GM23338 (cell line): ENCODE measurements around the gene KCNA1. TPM values are rescaled to one million over a fixed set of nuclear protein-coding genes. Genes with fewer than 3 reads are reported as not detected.

ENCODE experiments used
- ATAC-seq: fragments of 200-7000 bp; cut with Tn5 transposase; 3 replicates; pipeline ENCODE4 v1.9.1; 2020
- DNase-seq: peaks from one replicate; pipeline ENCODE4 v3.0.0-alpha.2; 2015; ENCODE audit warnings: low spot score
- H2AFZ ChIP-seq: fragments of 200-600 bp; sonication (generic); 2 replicates; pipeline ENCODE4 v1.8.0; 2016; ENCODE audit warnings: antibody characterized with exemption, mild to moderate bottlenecking, moderate library complexity
- H3F3A ChIP-seq: fragments of 200-600 bp; sonication (generic); replicated peaks from 2 replicates; pipeline ENCODE4 v1.8.0; 2017; ENCODE audit warnings: antibody characterized with exemption, mixed run types, low read depth
- H3K27ac ChIP-seq: fragments of 200-600 bp; sonication (generic); 2 replicates; pipeline ENCODE4 v1.6.1; 2016; ENCODE audit warnings: low read depth
- H3K27me3 ChIP-seq: fragments of 200-600 bp; sonication (generic); 2 replicates; pipeline ENCODE4 v1.8.0; 2016; ENCODE audit warnings: mild to moderate bottlenecking, mixed run types, moderate library complexity; ENCODE audit not compliant: insufficient read depth
- H3K36me3 ChIP-seq: fragments of 200-600 bp; sonication (generic); 2 replicates; pipeline ENCODE4 v1.8.0; 2016; ENCODE audit warnings: mild to moderate bottlenecking; ENCODE audit not compliant: insufficient read depth
- H3K4me1 ChIP-seq: fragments of 200-600 bp; sonication (generic); 2 replicates; pipeline ENCODE4 v1.8.0; 2016; ENCODE audit warnings: mild to moderate bottlenecking, moderate library complexity; ENCODE audit not compliant: insufficient read depth
- H3K4me2 ChIP-seq: fragments of 200-600 bp; sonication (generic); 2 replicates; pipeline ENCODE4 v1.7.1; 2017; ENCODE audit warnings: mixed run types
- H3K4me3 ChIP-seq: fragments of 200-600 bp; sonication (generic); 2 replicates; pipeline ENCODE4 v1.6.1; 2016; ENCODE audit warnings: mixed run types
- H3K79me2 ChIP-seq: fragments of 200-600 bp; sonication (generic); replicated peaks from 2 replicates; pipeline ENCODE4 v1.8.0; 2017; ENCODE audit warnings: mild to moderate bottlenecking; ENCODE audit not compliant: insufficient read depth
- H3K9me2 ChIP-seq: fragments of 200-600 bp; sonication (generic); 2 replicates; pipeline ENCODE4 v1.8.0; 2017; ENCODE audit not compliant: insufficient read depth
- H4K20me1 ChIP-seq: fragments of 200-600 bp; sonication (generic); replicated peaks from 2 replicates; pipeline ENCODE4 v1.8.0; 2017; ENCODE audit warnings: mild to moderate bottlenecking; ENCODE audit not compliant: insufficient read depth
- H3K27ac Mint-ChIP-seq: 2 replicates; pipeline ENCODE4 v1.8.0; 2020; ENCODE audit warnings: inconsistent platforms, mild to moderate bottlenecking, moderate library complexity, mixed read lengths
- H3K27me3 Mint-ChIP-seq: 3 replicates; pipeline ENCODE4 v1.8.0; 2022; ENCODE audit warnings: low read depth, mild to moderate bottlenecking, moderate library complexity, mixed read lengths, inconsistent platforms; ENCODE audit not compliant: insufficient read depth, poor library complexity
- H3K36me3 Mint-ChIP-seq: 3 replicates; pipeline ENCODE4 v1.8.0; 2021; ENCODE audit warnings: low read depth, mild to moderate bottlenecking, inconsistent platforms, moderate library complexity, mixed read lengths
- H3K4me1 Mint-ChIP-seq: 3 replicates; pipeline ENCODE4 v1.8.0; 2020; ENCODE audit warnings: mild to moderate bottlenecking, inconsistent platforms, mixed read lengths
- H3K4me3 Mint-ChIP-seq: 3 replicates; pipeline ENCODE4 v1.8.0; 2021; ENCODE audit warnings: moderate library complexity, mild to moderate bottlenecking, inconsistent platforms, mixed read lengths
- H3K9me3 Mint-ChIP-seq: 3 replicates; pipeline ENCODE4 v1.8.0; 2020; ENCODE audit warnings: moderate library complexity, mild to moderate bottlenecking, inconsistent platforms, mixed read lengths
- CREB1 ChIP-seq: fragments of 250-450 bp; sonication (Bioruptor Pico); IDR thresholded peaks from 2 replicates; pipeline ENCODE4 v1.5.0; 2020; ENCODE audit warnings: low read depth, mild to moderate bottlenecking, moderate library complexity
- CTCF ChIP-seq, 2 experiments: fragments of 200-600 bp in 1 of 2; sonication (generic) in 1 of 2; conservative IDR thresholded peaks; 2 replicates each; pipeline versions ENCODE4 v1.5.1 to v1.6.1; 2016 to 2017; ENCODE audit warnings: antibody characterized with exemption in 2 of 2, low read depth in 2 of 2, mild to moderate bottlenecking in 2 of 2, moderate library complexity in 1 of 2
- EZH2 ChIP-seq: fragments of 200-600 bp; sonication (generic); IDR thresholded peaks from one replicate; pipeline ENCODE4 v1.8.0; 2017; ENCODE audit warnings: antibody characterized with exemption, mild to moderate bottlenecking, low read depth; ENCODE audit not compliant: unreplicated experiment
- NANOG ChIP-seq: IDR thresholded peaks from 2 replicates; pipeline ENCODE4 v1.6.1; 2016; ENCODE audit warnings: antibody characterized with exemption, borderline replicate concordance
- POLR2AphosphoS5 ChIP-seq: IDR thresholded peaks from 2 replicates; pipeline ENCODE4 v1.6.1; 2016; ENCODE audit warnings: antibody characterized with exemption, low read depth
- STAT1 ChIP-seq: IDR thresholded peaks from one replicate; pipeline ENCODE4 v1.6.1; 2016; ENCODE audit warnings: antibody characterized with exemption; ENCODE audit not compliant: unreplicated experiment
- ZNF114 ChIP-seq: fragments of 250-450 bp; sonication (Bioruptor Pico); IDR thresholded peaks from 2 replicates; pipeline ENCODE4 v1.5.0; 2020; ENCODE audit warnings: mild to moderate bottlenecking, moderate library complexity
- ZNF331 ChIP-seq: fragments of 250-450 bp; sonication (Bioruptor Pico); IDR thresholded peaks from 2 replicates; pipeline ENCODE4 v1.5.0; 2020; ENCODE audit warnings: low read depth, mild to moderate bottlenecking, moderate library complexity
- polyA plus RNA-seq: library from polyadenylated mRNA; unstranded; fragments of >200 nt; fragmentation: Nextera tagmentation; extraction: Ambion mirVana; gene quantifications from 2 replicates; pipeline ENCODE4 v1.2.1, GENCODE V29; 2016
- total RNA-seq: library from RNA; depleted of rRNA; stranded (reverse); fragments of >200 nt; shearing (Covaris generic); gene quantifications from 2 replicates; pipeline ENCODE4 v1.2.3, GENCODE V29; 2014
- TF ChIP-seq, protein P1 (sequence below): IDR thresholded peaks from one replicate; pipeline ENCODE4 v1.6.1; 2018; ENCODE audit warnings: antibody characterized with exemption; ENCODE audit not compliant: unreplicated experiment
- TF ChIP-seq, protein P2 (sequence below): IDR thresholded peaks from 2 replicates; pipeline ENCODE4 v1.6.1; 2016; ENCODE audit warnings: antibody characterized with exemption
- TF ChIP-seq, protein P3 (sequence below): fragments of 250-450 bp; sonication (Bioruptor Pico); IDR thresholded peaks from 2 replicates; pipeline ENCODE4 v1.5.0; 2020; ENCODE audit warnings: mild to moderate bottlenecking, moderate library complexity

KCNA1 gene
- total and polyA plus RNA-seq, 2 experiments from 2014 or later: 0.10 to 1.2 TPM

- TF ChIP-seq, protein P1, sequence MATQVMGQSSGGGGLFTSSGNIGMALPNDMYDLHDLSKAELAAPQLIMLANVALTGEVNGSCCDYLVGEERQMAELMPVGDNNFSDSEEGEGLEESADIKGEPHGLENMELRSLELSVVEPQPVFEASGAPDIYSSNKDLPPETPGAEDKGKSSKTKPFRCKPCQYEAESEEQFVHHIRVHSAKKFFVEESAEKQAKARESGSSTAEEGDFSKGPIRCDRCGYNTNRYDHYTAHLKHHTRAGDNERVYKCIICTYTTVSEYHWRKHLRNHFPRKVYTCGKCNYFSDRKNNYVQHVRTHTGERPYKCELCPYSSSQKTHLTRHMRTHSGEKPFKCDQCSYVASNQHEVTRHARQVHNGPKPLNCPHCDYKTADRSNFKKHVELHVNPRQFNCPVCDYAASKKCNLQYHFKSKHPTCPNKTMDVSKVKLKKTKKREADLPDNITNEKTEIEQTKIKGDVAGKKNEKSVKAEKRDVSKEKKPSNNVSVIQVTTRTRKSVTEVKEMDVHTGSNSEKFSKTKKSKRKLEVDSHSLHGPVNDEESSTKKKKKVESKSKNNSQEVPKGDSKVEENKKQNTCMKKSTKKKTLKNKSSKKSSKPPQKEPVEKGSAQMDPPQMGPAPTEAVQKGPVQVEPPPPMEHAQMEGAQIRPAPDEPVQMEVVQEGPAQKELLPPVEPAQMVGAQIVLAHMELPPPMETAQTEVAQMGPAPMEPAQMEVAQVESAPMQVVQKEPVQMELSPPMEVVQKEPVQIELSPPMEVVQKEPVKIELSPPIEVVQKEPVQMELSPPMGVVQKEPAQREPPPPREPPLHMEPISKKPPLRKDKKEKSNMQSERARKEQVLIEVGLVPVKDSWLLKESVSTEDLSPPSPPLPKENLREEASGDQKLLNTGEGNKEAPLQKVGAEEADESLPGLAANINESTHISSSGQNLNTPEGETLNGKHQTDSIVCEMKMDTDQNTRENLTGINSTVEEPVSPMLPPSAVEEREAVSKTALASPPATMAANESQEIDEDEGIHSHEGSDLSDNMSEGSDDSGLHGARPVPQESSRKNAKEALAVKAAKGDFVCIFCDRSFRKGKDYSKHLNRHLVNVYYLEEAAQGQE: no peak
- no peak for TF ChIP-seq POLR2AphosphoS5
- TF ChIP-seq ZNF331 (CRISPR knock-in tag): no peak
Measured at GRCh38 chr12:4864575-4864974, 45.1 kb upstream of the KCNA1 start (continued).

DNA sequence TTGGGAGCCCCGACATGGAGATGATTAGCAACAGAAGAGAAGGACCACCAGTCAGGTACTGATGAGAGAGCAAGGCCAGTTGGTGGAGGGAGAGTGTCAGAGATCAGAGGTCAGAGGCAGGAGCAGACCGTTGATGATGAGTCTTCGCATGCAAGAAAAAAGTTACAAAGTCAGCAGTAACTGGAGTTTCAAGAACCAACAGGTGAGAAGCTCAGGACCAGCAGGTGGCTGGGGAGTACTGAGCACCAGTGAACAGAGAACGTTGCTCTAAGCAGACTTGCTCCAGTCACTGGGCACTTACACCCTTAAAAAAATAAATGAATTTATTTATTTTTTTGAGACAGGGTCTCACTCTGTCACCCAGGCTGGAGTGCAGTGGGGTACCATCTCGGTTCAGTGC is 44.5 kb upstream of the KCNA1 start:
- H3K4me1 ChIP-seq: no peaks in the 10 kb centered on the region
- Mint-ChIP-seq H3K27me3 (peaks cover 1% of the 10 kb centered on the region), H3K27ac (no peak overlapping the region), H3K4me3 (no peak overlapping the region), H3K4me1 (no peaks in the 10 kb centered on the region), H3K36me3 (no peaks in the 10 kb centered on the region), H3K9me3 (no peaks in the 10 kb centered on the region)
- H3K4me3 ChIP-seq: no peak overlapping the region
- no peak overlapping the region for H3K4me2 ChIP-seq
- H3K9me2 ChIP-seq: 0 out of 2 replicates have a peak, but pooled peaks cover 3% of the 10 kb centered on the region
- H3K27ac ChIP-seq: no peak overlapping the region
- no peaks in the 10 kb centered on the region; the same call in 1 of the 2 replicates for H4K20me1 ChIP-seq
- DNase-seq (no peak), ATAC-seq (no peak)
- no peaks in the 10 kb centered on the region for H3K79me2 ChIP-seq
- H3K27me3 ChIP-seq: no peaks in the 10 kb centered on the region
- no peak overlapping the region for H2AFZ ChIP-seq
- no peaks in the 10 kb centered on the region for H3K36me3 ChIP-seq
- no peaks in the 10 kb centered on the region for H3F3A ChIP-seq
- TF ChIP-seq CREB1 (no peak), CTCF (conservative IDR thresholded peaks at IDR 0.05; ENCODE audit: low read depth in 2 of 2) (no peak), EZH2 (no peak), POLR2AphosphoS5 (no peak), STAT1 (no peak), ZNF114 (no peak), ZNF331 (CRISPR knock-in tag) (no peak), NANOG (no peak)
- TF ChIP-seq, protein P2, sequence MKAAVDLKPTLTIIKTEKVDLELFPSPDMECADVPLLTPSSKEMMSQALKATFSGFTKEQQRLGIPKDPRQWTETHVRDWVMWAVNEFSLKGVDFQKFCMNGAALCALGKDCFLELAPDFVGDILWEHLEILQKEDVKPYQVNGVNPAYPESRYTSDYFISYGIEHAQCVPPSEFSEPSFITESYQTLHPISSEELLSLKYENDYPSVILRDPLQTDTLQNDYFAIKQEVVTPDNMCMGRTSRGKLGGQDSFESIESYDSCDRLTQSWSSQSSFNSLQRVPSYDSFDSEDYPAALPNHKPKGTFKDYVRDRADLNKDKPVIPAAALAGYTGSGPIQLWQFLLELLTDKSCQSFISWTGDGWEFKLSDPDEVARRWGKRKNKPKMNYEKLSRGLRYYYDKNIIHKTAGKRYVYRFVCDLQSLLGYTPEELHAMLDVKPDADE: no peak
- TF ChIP-seq, protein P3, sequence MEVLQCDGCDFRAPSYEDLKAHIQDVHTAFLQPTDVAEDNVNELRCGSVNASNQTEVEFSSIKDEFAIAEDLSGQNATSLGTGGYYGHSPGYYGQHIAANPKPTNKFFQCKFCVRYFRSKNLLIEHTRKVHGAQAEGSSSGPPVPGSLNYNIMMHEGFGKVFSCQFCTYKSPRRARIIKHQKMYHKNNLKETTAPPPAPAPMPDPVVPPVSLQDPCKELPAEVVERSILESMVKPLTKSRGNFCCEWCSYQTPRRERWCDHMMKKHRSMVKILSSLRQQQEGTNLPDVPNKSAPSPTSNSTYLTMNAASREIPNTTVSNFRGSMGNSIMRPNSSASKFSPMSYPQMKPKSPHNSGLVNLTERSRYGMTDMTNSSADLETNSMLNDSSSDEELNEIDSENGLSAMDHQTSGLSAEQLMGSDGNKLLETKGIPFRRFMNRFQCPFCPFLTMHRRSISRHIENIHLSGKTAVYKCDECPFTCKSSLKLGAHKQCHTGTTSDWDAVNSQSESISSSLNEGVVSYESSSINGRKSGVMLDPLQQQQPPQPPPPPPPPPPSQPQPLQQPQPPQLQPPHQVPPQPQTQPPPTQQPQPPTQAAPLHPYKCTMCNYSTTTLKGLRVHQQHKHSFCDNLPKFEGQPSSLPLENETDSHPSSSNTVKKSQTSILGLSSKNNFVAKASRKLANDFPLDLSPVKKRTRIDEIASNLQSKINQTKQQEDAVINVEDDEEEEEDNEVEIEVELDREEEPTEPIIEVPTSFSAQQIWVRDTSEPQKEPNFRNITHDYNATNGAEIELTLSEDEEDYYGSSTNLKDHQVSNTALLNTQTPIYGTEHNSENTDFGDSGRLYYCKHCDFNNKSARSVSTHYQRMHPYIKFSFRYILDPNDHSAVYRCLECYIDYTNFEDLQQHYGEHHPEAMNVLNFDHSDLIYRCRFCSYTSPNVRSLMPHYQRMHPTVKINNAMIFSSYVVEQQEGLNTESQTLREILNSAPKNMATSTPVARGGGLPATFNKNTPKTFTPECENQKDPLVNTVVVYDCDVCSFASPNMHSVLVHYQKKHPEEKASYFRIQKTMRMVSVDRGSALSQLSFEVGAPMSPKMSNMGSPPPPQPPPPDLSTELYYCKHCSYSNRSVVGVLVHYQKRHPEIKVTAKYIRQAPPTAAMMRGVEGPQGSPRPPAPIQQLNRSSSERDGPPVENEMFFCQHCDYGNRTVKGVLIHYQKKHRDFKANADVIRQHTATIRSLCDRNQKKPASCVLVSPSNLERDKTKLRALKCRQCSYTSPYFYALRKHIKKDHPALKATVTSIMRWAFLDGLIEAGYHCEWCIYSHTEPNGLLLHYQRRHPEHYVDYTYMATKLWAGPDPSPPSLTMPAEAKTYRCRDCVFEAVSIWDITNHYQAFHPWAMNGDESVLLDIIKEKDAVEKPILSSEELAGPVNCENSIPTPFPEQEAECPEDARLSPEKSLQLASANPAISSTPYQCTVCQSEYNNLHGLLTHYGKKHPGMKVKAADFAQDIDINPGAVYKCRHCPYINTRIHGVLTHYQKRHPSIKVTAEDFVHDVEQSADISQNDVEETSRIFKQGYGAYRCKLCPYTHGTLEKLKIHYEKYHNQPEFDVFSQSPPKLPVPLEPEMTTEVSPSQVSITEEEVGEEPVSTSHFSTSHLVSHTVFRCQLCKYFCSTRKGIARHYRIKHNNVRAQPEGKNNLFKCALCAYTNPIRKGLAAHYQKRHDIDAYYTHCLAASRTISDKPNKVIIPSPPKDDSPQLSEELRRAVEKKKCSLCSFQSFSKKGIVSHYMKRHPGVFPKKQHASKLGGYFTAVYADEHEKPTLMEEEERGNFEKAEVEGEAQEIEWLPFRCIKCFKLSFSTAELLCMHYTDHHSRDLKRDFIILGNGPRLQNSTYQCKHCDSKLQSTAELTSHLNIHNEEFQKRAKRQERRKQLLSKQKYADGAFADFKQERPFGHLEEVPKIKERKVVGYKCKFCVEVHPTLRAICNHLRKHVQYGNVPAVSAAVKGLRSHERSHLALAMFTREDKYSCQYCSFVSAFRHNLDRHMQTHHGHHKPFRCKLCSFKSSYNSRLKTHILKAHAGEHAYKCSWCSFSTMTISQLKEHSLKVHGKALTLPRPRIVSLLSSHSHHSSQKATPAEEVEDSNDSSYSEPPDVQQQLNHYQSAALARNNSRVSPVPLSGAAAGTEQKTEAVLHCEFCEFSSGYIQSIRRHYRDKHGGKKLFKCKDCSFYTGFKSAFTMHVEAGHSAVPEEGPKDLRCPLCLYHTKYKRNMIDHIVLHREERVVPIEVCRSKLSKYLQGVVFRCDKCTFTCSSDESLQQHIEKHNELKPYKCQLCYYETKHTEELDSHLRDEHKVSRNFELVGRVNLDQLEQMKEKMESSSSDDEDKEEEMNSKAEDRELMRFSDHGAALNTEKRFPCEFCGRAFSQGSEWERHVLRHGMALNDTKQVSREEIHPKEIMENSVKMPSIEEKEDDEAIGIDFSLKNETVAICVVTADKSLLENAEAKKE (CRISPR knock-in tag): no peak
